HepG2 (cell line): ENCODE results near the gene MAPK6. TPM values are rescaled to one million over a fixed set of nuclear protein-coding genes. Genes with fewer than 3 reads are reported as not detected.
"Not testable (repeated sequence)": the region's sequence is repeated elsewhere in the genome, so short reads cannot be mapped to it uniquely, and the experiment has no call there.

ENCODE experiments used
- ATAC-seq: fragments of 200-7000 bp; cut with Tn5 transposase; 3 replicates; pipeline ENCODE4 v1.9.1; 2020; ENCODE audit warnings: mild to moderate bottlenecking, moderate library complexity
- BruUV-seq: library from RNA; stranded (reverse); fragments of 400-500 nt; replicated peaks from 2 replicates; lab custom pipeline; 2021; lab: Mats Ljungman, UMichigan
- CTCF ChIA-PET: fragments of 300-600 bp; formaldehyde crosslinking; extraction: SDS; loops from one replicate; lab custom pipeline; 2021; ENCODE audit warnings: low total read pairs, inconsistent platforms, low intra/inter-chr PET ratio; lab: Yijun Ruan, JAX
- POLR2A ChIA-PET: fragments of 350-600 bp; sonication (Branson Sonifier 250); formaldehyde crosslinking; loops from one replicate; lab custom pipeline; 2020; ENCODE audit warnings: antibody characterized with exemption, inconsistent platforms; lab: Yijun Ruan, JAX
- DNase-seq: peaks from one replicate; pipeline ENCODE4 v3.0.0-alpha.2; 2015; ENCODE audit warnings: low spot score
- FAIRE-seq: peaks from 3 replicates; lab custom pipeline; 2011; peaks lifted over from hg19 to GRCh38; lab: Jason Lieb, UNC
- H2AFZ ChIP-seq: one replicate; pipeline ENCODE4 v1.6.1; 2011; ENCODE audit warnings: low read length, inconsistent platforms
- H3K27ac ChIP-seq: fragments of 300-600 bp; 3 replicates; pipeline ENCODE4 v1.8.0; 2011; ENCODE audit warnings: mixed run types, mild to moderate bottlenecking, mixed read lengths, low read length, inconsistent platforms; ENCODE audit not compliant: insufficient read depth; ENCODE audit errors: extremely low read length
- H3K27me3 ChIP-seq, 2 experiments: fragments of 200-600 bp in 1 of 2; 2 replicates in 1 of 2; 3 replicates in 1 of 2; pipeline versions ENCODE4 v1.6.0 to v1.8.0; 2011; ENCODE audit warnings: low read length in 2 of 2, mild to moderate bottlenecking in 2 of 2, moderate library complexity in 2 of 2, inconsistent platforms in 1 of 2; ENCODE audit not compliant: insufficient read depth in 2 of 2, control insufficient read depth in 1 of 2
- H3K36me3 ChIP-seq, 2 experiments: fragments of 200-600 bp in 1 of 2; replicated peaks in 1 of 2; 2 replicates in 1 of 2; 3 replicates in 1 of 2; pipeline versions ENCODE4 v1.5.1 to v1.8.0; 2011; ENCODE audit warnings: low read length in 2 of 2, inconsistent platforms in 1 of 2; ENCODE audit not compliant: insufficient read depth in 2 of 2, control insufficient read depth in 1 of 2
- H3K4me1 ChIP-seq: 2 replicates; pipeline ENCODE4 v1.5.1; 2012; ENCODE audit warnings: low read length, inconsistent platforms; ENCODE audit not compliant: insufficient read depth
- H3K4me2 ChIP-seq: 2 replicates; pipeline ENCODE4 v1.6.0; 2011; ENCODE audit warnings: low read depth, low read length, inconsistent platforms
- H3K4me3 ChIP-seq, 3 experiments: fragments of 200-600 bp in 1 of 3; sonication (generic), shearing (Covaris generic) in 1 of 3; replicated peaks in 1 of 3; 2 replicates each; pipeline ENCODE4 v1.5.1; 2011 to 2016; ENCODE audit warnings: low read length in 3 of 3, inconsistent platforms in 2 of 3, low read depth in 2 of 3, mild to moderate bottlenecking in 2 of 3, control low read depth in 1 of 3, mixed read lengths in 1 of 3; ENCODE audit not compliant: insufficient read depth in 1 of 3
- H3K79me2 ChIP-seq: one replicate; pipeline ENCODE4 v1.6.1; 2011; ENCODE audit warnings: low read length, inconsistent platforms; ENCODE audit not compliant: insufficient read depth
- H3K9ac ChIP-seq: 2 replicates; pipeline ENCODE4 v1.6.0; 2011; ENCODE audit warnings: mild to moderate bottlenecking, low read depth, low read length, inconsistent platforms; ENCODE audit not compliant: insufficient read depth
- H3K9me3 ChIP-seq: 2 replicates; pipeline ENCODE4 v1.5.1; 2012; ENCODE audit warnings: mild to moderate bottlenecking, low read length
- H4K20me1 ChIP-seq: 2 replicates; pipeline ENCODE4 v1.6.0; 2011; ENCODE audit warnings: inconsistent platforms, mild to moderate bottlenecking, low read length, moderate library complexity; ENCODE audit not compliant: insufficient read depth
- ISX ChIP-seq: sonication (generic); formaldehyde crosslinking; conservative IDR thresholded peaks from 2 replicates; pipeline ENCODE4 v1.5.0; 2020; ENCODE audit warnings: missing genetic modification reagents
- MAFF ChIP-seq: IDR thresholded peaks from 2 replicates; pipeline ENCODE4 v1.6.1; 2011; ENCODE audit warnings: low read depth, low read length, improper control_type of control experiment
- MAFK ChIP-seq, 2 experiments: IDR thresholded peaks in 1 of 2; conservative IDR thresholded peaks in 1 of 2; 2 replicates each; pipeline ENCODE4 v1.6.1; 2011; ENCODE audit warnings: improper control_type of control experiment in 2 of 2, low read length in 2 of 2
- RNF2 ChIP-seq: fragments of 450-650 bp; conservative IDR thresholded peaks from 2 replicates; pipeline ENCODE4 v1.6.1; 2016; ENCODE audit warnings: low read depth
- ZNF563 ChIP-seq: sonication (generic); formaldehyde crosslinking; IDR thresholded peaks from 2 replicates; pipeline ENCODE4 v1.8.0; 2022; ENCODE audit warnings: mild to moderate bottlenecking, moderate library complexity, missing genetic modification reagents
- WGBS: methylation state at CpG from one replicate; pipeline ENCODE4 v1.1.6; 2017; ENCODE audit warnings: low lambda C conversion rate; 5-methylcytosine and 5-hydroxymethylcytosine counted together
- in situ Hi-C: cut with HindIII; loops from 2 replicates; pipeline ENCODE4 v1.10.0; 2017; ENCODE audit warnings: low pct_unique_long_range_greater_than_20kb; ENCODE audit not compliant: extremely low pct_ligation_motif_present
- intact Hi-C: fragments of 100-400 bp; cut with micrococcal nuclease; formaldehyde crosslinking; loops from one replicate; pipeline ENCODE4 v1.10.0; 2022; ENCODE audit not compliant: unreplicated experiment
- polyA plus RNA-seq, 8 experiments: library from polyadenylated mRNA; depleted of rRNA in 3 of 8; stranded (reverse) in 7 of 8; unstranded in 1 of 8; fragments of >200 nt; fragmentation: Illumina TruSeq in 4 of 8; extraction: Trizol in 4 of 8; gene quantifications; 2 replicates each; pipeline versions ENCODE4 v1.2.1 to v1.2.3, GENCODE V29; 2011 to 2016; ENCODE audit warnings: low read depth in 4 of 8, missing spikeins in 1 of 8, mixed read lengths in 1 of 8; ENCODE audit not compliant: insufficient read depth in 1 of 8
- total RNA-seq, 5 experiments: library from RNA; depleted of rRNA; stranded (reverse); fragments of >200 nt; fragmentation: Illumina TruSeq; extraction: Trizol; gene quantifications; 2 replicates each; pipeline ENCODE4 v1.2.3, GENCODE V29; 2016; ENCODE audit warnings: low read depth in 1 of 5
- TF ChIP-seq, protein P1 (sequence below), 2 experiments: sonication (generic) in 1 of 2; formaldehyde crosslinking in 1 of 2; IDR thresholded peaks; 2 replicates each; pipeline versions ENCODE4 v1.6.1 to v1.9.0; 2014 to 2022; ENCODE audit warnings: antibody characterized with exemption in 1 of 2, borderline replicate concordance in 1 of 2, inconsistent platforms in 1 of 2, low read depth in 1 of 2, missing genetic modification reagents in 1 of 2

MAPK6 gene
- total and polyA plus RNA-seq, 2 of the 13 experiments (the other 11 are each of a cell fraction or from before 2014, with no cell fraction given): 89.5 to 99.7 TPM

GRCh38 chr15:52042051-52042851 lies 23.2 kb downstream of the MAPK6 start:
- no peak overlapping the region for H3K4me3 ChIP-seq
- in situ Hi-C loops (no loop called here), intact Hi-C loops (no loop called here)
- peaks cover 62% of the 10 kb centered on the region for H3K4me1 ChIP-seq
- H3K9ac ChIP-seq: no peak overlapping the region
- ChIA-PET POLR2A (no interaction called here), CTCF (no interaction called here)
- H3K27ac ChIP-seq: peak overlapping the region; percentile 25
- H4K20me1 ChIP-seq: peaks cover 81% of the 10 kb centered on the region
- no TSS peak for BruUV-seq
- H3K4me2 ChIP-seq: 0 out of 2 replicates have a peak overlapping the region, but pooled peaks have one; percentile 0
- H3K79me2 ChIP-seq: peaks cover 98% of the 10 kb centered on the region
- no peak overlapping the region for H2AFZ ChIP-seq
- no peaks in the 10 kb centered on the region for H3K9me3 ChIP-seq
- DNase-seq (no peak), FAIRE-seq (no peak), ATAC-seq (no peak)
- H3K36me3 ChIP-seq: peaks cover 6 to 19% of the 10 kb centered on the region in 2 experiments
- no peaks in the 10 kb centered on the region for H3K27me3 ChIP-seq
- 94% methylated on average over 6 of the region's 6 CpGs for WGBS
- TF ChIP-seq, protein P1, sequence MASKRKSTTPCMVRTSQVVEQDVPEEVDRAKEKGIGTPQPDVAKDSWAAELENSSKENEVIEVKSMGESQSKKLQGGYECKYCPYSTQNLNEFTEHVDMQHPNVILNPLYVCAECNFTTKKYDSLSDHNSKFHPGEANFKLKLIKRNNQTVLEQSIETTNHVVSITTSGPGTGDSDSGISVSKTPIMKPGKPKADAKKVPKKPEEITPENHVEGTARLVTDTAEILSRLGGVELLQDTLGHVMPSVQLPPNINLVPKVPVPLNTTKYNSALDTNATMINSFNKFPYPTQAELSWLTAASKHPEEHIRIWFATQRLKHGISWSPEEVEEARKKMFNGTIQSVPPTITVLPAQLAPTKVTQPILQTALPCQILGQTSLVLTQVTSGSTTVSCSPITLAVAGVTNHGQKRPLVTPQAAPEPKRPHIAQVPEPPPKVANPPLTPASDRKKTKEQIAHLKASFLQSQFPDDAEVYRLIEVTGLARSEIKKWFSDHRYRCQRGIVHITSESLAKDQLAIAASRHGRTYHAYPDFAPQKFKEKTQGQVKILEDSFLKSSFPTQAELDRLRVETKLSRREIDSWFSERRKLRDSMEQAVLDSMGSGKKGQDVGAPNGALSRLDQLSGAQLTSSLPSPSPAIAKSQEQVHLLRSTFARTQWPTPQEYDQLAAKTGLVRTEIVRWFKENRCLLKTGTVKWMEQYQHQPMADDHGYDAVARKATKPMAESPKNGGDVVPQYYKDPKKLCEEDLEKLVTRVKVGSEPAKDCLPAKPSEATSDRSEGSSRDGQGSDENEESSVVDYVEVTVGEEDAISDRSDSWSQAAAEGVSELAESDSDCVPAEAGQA (IDR thresholded peaks at IDR 0.05; ENCODE audit: low read depth): no peak
- TF ChIP-seq, protein P1 (CRISPR knock-in tag; IDR thresholded peaks at IDR 0.05; ENCODE audit: borderline replicate concordance): no peak
- no peak for TF ChIP-seq ISX
- no peak for TF ChIP-seq ZNF563 (CRISPR knock-in tag)
- peak; percentile 95 to 96 for TF ChIP-seq MAFK (conservative IDR thresholded peaks at IDR 0.05 in 1 of 2, IDR thresholded peaks at IDR 0.05 in 1 of 2; ENCODE audit: low read length in 2 of 2)
- peak; percentile 92 for TF ChIP-seq MAFF
- TF ChIP-seq RNF2: no peak

- FAIRE-seq, BruUV-seq, H3K9me3 ChIP-seq, H3K9ac ChIP-seq, H3K27ac ChIP-seq, DNase-seq, H3K4me2 ChIP-seq, POLR2A ChIA-PET, in situ Hi-C loops, intact Hi-C loops, CTCF ChIA-PET, ATAC-seq, H2AFZ ChIP-seq, H3K27me3 ChIP-seq, H3K4me3 ChIP-seq: not testable (repeated sequence)
- Histone ChIP-seq H3K36me3 (peaks cover 10 to 42% of the 10 kb centered on the region in 2 experiments), H3K79me2 (peaks cover 79% of the 10 kb centered on the region), H4K20me1 (peaks cover 52% of the 10 kb centered on the region), H3K4me1 (peaks cover 26% of the 10 kb centered on the region)
- WGBS: 95% methylated on average over 8 of the region's 8 CpGs
These were observed 26.8 kb downstream of the MAPK6 start for GRCh38 chr15:52045795-52046298.
